Peyer's patch (tissue), 4 donors: Measurements from ENCODE around the gene TRERF1.

Experiments
- CTCF ChIP-seq, 6 experiments: fragments of 450-650 bp in 4 of 6; fragments of 200-600 bp in 2 of 6; sonication (generic) in 1 of 6; IDR thresholded peaks; one replicate each; pipeline ENCODE4 v1.5.1; 2017 to 2019; ENCODE audit warnings: antibody characterized with exemption in 6 of 6, mild to moderate bottlenecking in 3 of 6, moderate library complexity in 1 of 6
- POLR2A ChIP-seq, 2 donors: fragments of 450-650 bp; IDR thresholded peaks; one replicate each; pipeline ENCODE4 v1.5.1; 2017; ENCODE audit warnings: antibody characterized with exemption in 2 of 2, mild to moderate bottlenecking in 2 of 2, moderate library complexity in 2 of 2

DNA sequence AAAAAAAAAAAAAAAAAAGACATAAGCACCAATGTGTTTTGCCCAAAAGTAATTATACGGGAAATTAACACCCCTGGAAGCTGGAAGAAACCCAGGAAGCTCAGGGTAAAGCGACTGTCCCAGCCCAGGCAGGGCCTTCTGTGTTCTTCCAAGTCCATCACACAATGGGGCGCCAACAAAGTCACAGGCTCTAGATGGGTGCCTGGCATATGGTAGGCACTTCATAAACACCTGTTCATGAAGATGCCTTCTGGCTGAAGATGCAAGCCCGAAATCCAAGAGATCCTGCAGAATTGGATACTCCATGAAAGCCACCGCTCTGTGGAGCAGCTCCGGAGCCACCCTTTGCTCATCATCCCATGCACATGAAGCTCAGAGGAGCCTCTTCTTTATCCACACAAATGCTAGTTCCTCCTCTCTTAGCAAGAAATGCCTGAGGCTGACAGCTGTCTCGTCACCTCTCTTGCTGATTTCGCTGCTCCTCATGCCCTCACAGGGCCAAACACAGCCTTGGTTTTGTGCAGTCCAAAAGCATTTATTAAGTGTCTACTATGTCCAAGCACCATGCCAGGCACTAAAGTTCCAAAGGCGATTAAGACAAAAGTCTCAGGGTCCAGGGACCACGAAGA, 76.6 kb downstream of the TRERF1 start:
- TF ChIP-seq CTCF (IDR thresholded peaks at IDR 0.05) (no peak), POLR2A (IDR thresholded peaks at IDR 0.05) (no peak)
